DMS79 treated with DMSO at 0.1 percent for 48 hours (cell line): Measurements from ENCODE around the gene RAD54L2.
"Not testable (repeated sequence)": the region's sequence is repeated elsewhere in the genome, so short reads cannot be mapped to it uniquely, and the experiment has no call there.

ENCODE experiments used
- DNase-seq: peaks from one replicate; lab custom pipeline; 2025; lab: John Stamatoyannopoulos, UW

RAD54L2 gene

GRCh38 chr3:51544011-51544775 is 5.7 kb downstream of the RAD54L2 start:
- DNase-seq, result no peak

GRCh38 chr3:51547274-51547673 is 8.8 kb downstream of the RAD54L2 start:
- DNase-seq, result no peak

- DNase-seq, result no peak
Measured at GRCh38 chr3:51549311-51549710, 10.8 kb downstream of the RAD54L2 start.

GRCh38 chr3:51550080-51550819 is 11.7 kb downstream of the RAD54L2 start:
- DNase-seq, result no peak

- DNase-seq, result no peak
Measured at GRCh38 chr3:51557993-51558392, 19.5 kb downstream of the RAD54L2 start.

GRCh38 chr3:51559411-51559888 is 20.9 kb downstream of the RAD54L2 start:
- DNase-seq, result peak; percentile 12

GRCh38 chr3:51559961-51560360 is 21.4 kb downstream of the RAD54L2 start:
- no peak for DNase-seq

GRCh38 chr3:51562403-51562802 is 23.9 kb downstream of the RAD54L2 start:
- not testable (repeated sequence) for DNase-seq

- DNase-seq, result no peak
Measured at GRCh38 chr3:51568036-51568435, 29.5 kb downstream of the RAD54L2 start.

- DNase-seq, result no peak
Measured at GRCh38 chr3:51568996-51569395, 30.5 kb downstream of the RAD54L2 start.

GRCh38 chr3:51578238-51578637 is 39.7 kb downstream of the RAD54L2 start:
- no peak for DNase-seq

GRCh38 chr3:51580418-51580817 is 41.9 kb downstream of the RAD54L2 start:
- no peak for DNase-seq

- DNase-seq, result no peak
Measured at GRCh38 chr3:51581524-51581923, 43.0 kb downstream of the RAD54L2 start.

GRCh38 chr3:51585197-51585596 is 46.7 kb downstream of the RAD54L2 start:
- no peak for DNase-seq

GRCh38 chr3:51585871-51586270 is 47.4 kb downstream of the RAD54L2 start:
- DNase-seq, result no peak
